GM18502 (cell line): ENCODE measurements around the gene SIM2.

ENCODE experiments used
- ATAC-seq: cut with Tn5 transposase; IDR thresholded peaks from one replicate; pipeline ENCODE4 v1.9.1; 2021; ENCODE audit warnings: mild to moderate bottlenecking; ENCODE audit not compliant: unreplicated experiment, poor library complexity

Gene SIM2

DNA sequence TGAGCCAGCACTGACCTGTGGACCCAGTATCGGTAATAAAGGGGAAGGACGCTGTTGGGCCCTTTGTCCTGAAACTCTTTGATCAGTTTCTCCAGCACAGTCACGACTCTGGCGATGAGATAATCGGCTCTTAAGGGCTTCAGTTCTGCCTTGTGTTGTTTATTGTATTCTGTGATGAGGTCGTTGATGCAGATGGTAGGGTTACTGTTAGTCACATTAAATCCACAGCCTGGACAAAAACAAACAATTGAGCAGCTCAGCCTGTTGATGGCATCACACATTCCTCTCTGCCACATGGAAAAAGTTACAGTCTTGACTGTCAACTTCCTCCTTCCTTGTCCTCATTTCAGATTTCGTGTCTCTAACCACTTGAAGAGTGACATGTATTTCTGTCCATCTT is 57.6 kb downstream of the SIM2 start:
- no peak for ATAC-seq

DNA sequence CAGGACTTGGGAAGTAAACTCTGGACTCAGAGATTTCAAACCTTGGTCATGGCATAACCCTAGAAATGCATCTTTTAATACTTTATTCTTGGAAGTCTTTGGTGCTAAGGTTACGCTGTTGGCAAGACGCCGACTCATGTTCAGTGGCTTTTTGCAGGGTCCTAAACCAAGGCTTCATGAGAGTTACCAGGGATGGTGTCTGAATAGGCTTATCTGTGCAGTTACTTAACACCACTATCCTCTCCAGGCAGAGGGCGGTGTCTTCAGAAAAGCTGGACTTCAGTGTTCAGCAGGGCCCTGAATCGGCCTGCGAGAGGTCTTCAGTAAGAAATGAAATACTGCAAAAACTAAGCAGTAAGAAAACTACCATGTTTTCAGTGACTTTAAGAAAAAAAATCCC is 58.3 kb downstream of the SIM2 start:
- no peak for ATAC-seq

DNA sequence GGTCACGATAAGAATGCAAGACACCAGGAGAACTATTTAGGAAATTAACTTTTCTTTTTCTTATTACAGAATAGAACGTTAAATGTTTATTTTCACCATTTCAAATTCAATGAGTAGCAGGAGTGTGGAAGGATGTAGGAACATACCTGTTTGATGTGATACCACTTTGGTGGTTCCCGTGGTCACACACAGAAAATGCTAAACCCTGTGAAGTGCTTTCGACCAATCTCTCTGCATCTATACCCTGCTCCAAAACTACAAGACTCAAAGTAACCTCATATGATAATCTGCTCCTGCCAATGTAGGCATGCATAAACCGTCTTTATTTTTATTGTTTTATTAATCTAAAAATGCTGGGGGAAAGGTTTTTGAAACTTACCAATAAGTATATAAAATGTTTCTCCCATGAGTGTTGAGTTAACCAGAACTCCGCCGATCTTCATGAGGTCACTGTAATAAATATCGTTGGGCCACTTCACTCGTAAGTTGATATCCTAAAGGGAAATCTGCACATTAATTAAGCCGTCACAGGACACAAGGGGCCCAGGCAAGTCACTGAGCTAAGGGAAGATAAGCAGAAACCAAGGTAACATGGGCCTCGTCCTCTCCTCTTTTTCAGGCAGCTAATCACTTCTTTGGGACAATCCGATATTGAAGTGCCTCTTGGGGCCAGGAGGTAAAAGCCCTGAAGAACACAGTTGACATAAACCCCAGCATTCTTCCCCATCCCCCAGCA is 60.6 kb downstream of the SIM2 start:
- ATAC-seq: no peak

DNA sequence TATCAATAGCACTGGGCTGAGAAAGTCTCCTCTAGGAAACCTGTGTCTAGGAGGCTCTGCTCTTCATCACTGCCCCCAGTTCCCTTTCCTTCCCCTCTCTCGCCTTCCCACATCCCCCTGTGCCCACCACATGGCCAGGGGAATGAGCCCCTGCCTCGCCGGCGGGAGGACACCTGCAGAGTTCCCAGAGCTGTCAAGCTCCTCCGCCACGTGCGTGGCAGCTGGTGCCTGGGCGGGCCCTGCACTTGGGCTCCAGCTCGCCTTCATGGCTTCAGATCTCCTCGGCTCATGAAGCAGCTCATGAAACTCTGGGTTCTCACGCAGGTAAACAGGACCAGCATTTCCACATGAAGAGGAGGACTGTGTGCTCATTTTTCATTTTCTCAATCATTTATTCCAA is 62.8 kb downstream of the SIM2 start:
- no peak for ATAC-seq

DNA sequence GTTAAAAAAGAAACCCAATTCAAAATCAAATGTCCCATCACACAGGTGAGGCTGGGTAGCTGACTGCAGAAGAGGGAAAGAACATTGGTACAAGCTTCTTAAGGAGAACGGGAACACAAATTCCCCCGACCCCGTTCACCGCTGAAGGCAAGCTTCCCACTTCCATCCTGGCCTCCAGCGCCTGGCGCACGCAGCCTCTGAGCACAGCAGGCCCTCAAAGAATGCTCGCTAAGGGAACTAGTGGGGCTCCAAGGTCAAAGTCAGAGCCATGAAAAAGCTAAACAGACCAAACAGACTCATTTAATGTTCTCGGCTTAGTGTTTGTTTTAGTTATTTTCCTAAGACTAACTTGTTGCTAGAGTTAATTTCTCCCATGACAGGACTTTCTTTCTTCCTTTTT is 63.7 kb downstream of the SIM2 start:
- no peak for ATAC-seq

DNA sequence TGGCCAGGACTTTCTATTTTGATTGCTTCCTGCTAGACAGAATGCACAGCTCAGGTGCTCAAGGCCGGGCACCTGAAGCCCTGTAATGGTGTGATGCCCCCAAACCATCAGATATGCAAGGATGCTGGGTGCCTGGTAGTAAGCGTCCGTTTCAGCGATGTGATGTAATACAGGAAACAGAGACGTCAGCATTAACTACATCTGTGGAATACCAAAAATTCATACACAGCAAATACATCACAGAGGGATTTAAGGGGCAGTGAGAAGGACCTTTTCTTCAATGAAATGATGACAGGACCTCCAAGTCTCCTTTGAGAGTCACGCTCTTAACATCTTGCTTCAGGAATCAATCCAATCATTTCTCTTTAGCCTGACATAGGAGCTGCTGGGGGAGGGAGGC is 64.4 kb downstream of the SIM2 start:
- no peak for ATAC-seq

DNA sequence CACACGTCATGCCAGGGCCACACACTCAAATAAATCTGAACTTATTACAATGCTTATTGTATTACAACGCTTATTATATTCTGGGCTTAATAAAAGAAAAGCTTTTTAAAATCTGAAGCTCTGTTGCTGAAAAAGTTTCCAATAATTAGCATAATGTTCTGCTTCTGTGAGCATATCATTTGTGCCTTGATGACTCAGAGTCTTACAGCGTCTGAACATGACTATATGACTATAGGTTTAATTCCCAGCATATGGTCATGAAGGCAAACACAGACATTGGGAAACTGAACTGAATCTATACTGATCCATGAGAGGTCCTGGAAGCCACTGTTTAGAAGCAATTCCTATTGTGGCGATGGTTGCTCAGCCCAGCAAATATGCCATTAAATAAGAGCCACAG is 66.3 kb downstream of the SIM2 start:
- no peak for ATAC-seq

DNA sequence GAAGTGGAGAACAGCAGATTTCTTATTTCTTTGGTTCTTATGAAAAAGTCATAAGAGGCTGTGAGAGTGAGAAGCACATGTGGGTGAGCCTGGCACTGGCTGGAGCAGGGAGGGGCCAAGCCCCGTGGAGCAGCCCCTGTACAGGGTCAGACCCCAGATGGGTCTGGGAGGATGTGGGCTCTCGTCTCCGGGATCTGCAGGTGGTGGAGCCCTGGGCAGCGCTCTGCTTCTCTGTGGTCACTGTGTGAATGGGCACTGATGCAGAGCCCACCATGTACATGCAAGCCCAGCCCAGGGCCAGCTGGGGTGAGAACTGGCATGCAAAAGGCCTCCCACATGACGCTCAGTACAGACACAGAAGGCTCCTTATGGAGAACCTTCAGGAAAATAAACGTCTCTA is 67.6 kb downstream of the SIM2 start:
- no peak for ATAC-seq

DNA sequence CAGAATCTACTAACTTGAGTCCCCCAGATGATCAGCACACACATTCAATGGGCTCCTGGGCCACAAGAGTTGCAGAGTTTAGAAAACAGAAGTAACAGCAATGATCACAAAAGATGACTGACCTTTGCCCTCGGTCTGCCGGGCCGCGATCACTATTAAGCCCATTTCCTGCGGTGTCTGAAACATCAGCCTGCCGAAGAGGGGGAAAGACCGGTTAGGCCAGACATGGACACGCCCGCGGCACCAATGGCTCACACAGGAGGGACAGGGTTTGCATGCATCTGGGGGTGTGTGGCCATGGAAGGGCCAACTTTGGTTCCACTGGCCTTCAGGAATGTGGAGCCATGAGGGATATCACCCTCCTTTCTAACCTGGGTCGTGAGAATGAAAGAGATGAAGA is 68.2 kb downstream of the SIM2 start:
- no peak for ATAC-seq

DNA sequence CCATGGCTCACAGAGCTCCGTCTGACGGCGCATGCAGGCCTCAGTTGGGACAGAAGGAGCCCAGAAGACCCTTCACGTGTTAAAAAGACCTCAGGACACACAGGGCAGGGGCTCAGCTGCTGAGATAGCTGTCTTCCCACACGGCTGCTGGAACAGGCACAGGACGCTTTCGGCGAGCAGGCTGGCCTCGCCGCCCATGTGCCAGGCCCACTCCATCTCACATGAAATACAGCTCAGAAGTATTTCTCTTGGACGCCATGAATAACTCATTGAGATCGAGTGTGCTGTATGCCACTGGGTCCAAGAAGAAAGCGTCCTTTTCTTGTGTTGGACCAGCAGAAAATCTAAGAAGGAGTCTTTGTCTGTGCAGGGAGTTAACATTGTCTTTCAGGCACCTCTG is 69.6 kb downstream of the SIM2 start:
- no peak for ATAC-seq

DNA sequence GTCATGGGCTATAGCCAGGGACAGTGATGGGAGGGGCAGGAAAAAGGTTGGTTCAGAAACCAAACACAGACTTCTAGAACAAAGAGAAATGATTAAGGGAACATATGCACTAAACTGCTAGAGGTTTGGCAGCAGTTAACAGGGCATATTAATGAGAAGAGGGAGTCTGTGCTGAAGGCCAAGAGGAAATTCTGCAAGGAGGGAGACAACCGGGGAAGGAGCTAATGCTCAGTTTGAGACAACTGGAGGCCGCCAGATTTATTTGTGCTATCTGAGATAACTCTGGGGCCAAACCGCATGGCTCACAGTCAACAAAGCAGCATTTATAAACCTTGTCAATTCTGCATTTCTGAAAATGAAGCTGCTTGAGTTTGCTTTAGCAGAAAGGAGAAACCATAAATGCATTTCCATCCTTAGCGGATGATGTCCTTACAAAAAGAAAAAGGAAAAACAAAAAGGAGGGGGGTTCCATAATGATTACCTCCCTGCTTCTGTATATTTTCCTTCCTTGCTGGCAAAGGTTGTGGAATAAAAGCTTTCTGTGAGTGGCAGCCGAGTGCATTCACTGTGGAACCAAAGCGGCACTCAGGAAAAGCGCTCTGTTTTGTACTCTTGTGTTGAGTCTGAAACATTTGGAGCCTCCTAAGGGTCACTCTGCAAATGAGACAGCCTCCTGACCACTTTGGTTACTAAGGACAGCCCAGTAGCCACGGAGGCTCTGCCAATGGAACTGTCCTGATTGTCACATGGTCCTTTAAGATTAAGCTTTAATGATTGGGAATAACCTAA is 70.3 kb downstream of the SIM2 start:
- ATAC-seq: no peak

DNA sequence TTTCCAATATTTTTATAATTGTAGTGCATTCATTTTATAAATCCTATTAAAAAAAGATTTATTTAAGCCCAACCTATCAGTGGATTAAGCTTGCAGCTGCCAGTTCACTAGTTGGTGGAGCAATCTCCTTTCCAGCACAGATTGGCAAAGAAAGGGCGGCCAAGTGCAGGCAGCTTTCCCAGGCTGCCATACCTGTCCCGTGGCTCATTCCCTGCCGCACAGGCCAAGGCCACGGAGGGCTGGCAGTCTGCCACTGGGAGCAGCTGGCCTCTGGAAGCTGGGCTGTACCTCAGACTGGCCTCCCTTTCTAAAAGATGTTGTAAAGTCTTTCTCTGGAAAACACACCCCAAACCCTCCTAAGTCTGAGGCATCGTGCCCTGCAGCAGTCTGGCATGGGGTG is 74.2 kb downstream of the SIM2 start:
- ATAC-seq: no peak

DNA sequence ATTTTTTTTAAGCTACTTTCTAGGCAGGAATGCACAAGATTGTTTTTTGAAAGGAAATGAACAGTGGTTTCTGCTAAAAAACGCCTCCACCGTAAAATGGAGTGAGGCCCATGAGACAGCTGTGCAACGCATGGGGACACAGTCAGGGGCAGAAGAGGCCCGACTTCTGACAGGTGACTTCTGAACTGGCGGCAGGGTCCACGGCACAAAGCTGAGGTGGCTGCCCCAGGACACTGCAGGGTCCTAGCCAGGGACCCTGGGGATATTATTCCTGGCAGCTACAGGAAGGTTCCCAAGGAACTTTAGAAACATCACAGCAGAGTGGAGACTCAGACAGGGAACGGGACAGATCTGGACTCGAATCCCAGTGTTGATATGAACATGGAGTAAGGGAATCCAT is 75.1 kb downstream of the SIM2 start:
- ATAC-seq: no peak

DNA sequence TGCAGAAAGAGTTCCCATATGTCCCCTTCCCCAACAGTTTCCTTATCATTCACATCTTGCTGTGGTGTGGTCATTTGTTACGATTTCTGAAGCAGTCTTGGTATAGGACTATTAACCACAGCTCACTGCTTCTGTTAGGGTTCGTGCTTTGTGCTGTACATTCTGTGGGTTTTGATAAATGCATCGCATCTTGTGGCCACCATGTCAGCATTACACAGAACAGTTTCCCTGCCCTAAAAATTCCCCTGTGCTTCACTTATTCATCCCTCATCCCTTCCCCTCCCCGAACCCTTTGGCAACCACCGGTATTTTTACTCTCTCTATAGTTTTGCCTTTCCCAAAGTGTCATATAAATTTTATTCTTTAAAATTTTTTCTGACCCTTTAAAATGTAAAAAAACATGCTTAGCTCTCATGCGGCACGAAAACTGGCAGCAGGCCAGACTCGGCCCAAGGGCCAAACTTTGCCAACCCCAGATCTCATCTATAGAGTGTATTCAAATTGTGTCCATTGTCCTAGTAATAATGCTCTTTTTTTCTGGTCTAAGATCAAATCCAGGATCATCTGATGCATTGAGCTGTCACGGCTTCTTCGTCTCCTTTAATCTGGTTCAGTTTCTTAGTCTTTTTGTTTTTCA is 78.2 kb downstream of the SIM2 start:
- ATAC-seq: no peak

DNA sequence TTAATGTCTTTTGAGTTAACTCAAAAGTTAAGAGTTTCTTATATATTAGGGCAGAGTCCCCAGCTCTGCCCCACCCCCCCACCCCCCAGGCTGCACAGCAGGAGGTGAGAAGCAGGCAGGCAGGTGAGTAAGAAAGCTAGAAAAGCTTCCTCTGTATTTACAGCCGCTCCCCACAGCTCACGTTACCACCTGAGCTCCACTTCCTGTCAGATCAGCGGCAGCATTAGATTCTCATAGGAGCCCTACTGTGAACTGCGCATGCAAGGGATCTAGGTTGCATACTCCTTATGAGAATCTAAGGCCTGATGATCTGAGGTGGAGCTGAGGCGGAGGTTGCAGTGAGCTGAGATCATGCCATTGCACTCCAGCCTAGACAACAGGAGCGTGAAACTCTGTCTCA is 81.9 kb downstream of the SIM2 start:
- ATAC-seq: no peak

DNA sequence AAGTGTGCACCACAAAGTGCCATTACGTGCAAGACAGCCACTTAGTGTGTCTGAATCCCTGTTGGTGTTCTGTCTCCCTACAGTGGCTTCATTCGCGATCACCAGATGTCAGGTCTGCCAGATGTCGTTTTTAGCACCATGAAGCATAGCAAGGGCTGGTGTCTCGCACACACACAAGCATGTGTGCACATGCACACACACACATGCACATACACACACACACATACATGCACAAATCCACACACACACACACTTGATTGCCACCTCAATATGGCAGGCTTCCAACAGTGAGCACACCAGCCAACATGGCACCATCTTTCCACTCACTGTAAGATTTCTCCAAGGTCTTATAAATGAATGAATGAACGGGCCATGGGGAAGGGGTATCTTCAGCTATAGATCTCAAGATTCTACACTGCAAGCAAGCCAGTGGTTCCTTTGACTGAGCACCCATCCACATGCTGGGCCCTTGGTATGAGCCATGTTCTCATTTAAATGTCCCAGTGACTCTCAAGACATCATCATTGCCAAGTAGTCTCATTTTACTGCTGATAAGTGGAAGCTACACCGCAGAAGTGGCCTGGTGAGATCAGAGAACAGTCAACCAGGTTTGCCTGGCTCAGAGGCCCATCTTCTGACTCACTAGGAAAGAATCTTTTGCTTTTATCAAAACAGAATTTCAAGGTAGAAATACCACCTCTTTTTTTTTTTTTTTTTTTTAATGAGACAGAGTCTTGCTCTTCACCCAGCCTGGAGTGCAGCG is 84.9 kb downstream of the SIM2 start:
- ATAC-seq: no peak

DNA sequence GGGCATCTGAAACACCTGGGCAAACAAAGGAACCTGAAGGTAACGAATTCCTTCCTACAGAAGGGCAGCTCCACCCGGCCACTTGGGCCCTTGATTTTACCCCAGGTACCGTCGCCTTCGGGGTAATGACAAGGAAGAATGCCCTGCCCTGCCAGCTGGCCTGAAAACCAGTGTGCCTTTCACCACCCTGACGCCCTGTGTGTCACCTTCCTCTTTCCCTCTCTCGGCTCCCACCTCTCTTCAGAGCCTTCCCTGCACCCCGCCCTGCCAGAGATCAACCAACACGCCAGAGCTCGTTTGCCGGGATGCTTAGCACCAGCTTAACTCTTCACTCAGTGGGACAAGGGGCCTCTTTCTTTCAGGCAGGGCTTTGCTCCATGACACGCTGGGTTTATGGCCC is 86.0 kb downstream of the SIM2 start:
- ATAC-seq: no peak

DNA sequence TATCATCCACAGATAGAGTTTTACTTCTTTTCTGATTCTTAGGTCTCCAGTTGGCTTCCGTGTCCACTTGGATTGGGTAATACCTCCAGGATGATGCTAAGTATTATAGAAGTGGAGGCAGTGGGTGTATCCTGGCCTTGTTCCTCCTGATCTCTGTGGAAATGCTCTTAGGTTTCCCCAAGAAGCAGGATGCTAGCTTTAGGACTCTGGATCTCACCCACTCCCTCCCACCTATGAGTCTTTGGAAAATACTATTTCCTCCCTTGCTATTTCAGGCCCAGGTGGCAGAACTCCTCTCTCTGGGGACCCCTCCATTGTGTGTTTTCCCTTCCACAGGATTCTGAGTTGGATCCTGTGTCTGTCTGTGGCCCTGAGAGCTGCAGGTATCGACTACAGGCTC is 86.7 kb downstream of the SIM2 start:
- no peak for ATAC-seq

DNA sequence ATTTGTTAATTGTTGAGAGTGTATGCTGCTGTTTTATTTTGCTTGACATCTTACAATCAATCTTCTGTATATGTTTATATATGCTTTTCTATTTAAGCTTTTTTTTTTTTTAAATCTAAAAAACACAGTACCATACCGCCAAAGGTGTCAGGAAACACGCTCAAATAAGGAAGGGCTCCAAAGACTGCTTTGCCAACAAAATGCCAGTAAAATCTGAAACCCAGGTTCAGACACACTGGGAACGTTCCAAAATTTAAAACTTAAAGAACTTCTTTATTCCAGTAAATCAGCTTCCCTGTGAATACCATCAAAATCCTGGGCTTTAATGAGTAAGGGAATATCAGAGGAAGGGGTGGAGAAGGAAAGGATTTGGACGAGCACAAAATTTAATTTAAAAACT is 87.3 kb downstream of the SIM2 start:
- ATAC-seq: no peak

DNA sequence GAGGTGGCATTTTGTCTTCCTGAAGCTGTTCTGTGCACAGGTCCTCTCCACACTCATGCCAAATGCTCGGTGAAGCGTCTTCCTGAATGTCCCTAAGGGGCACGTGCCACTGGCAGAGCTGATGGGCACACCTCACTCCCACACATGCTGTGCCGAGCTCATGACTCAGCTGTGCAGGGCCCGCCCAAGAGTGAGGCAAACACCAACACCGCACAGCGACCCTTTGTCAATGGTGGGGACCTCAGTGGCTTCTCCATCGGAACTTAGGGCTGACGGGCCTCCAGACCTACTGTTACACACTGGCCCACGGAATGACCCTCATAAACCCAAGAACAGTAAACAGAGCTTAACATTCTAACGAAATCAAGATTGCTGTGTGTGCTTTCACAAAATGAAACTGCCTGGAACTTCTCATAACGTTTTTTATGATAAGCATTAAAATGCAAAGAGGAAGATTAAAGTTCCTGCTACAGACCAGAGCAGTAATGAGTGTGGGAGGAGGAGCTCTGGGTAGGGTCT is 89.3 kb downstream of the SIM2 start:
- no peak for ATAC-seq

DNA sequence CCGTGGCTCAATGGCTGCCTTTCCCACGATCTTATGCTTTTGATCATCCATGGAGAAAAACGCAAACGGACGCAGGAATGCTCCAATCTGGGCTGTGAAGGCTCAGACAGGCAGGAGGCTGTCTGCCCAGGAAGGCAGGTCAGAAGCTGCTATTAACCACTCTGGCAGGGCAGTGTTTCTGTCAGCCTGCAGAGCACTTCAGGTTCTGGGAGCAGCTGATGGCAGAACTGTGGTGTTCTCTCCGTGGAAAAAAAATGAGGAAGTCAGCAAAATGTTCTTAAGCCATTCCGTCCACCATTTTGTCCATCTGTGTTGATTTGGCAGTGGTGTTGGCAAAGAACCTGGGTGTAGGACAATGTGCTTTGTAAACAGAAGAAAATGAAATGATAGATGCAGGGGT is 91.7 kb downstream of the SIM2 start:
- no peak for ATAC-seq
